Central memory CD4-positive, alpha-beta T cell (primary cell): ENCODE data around the gene INSM2.
A peak's percentile ranks its signal among the peaks of the same experiment; 100 is the strongest.

Experiments
- DNase-seq: peaks from one replicate; pipeline ENCODE4 v3.0.0; 2022
- total RNA-seq, 3 experiments: gene quantifications; one replicate each; lab custom pipeline; 2026; lab: John Stamatoyannopoulos, UW

The INSM2 gene, protein sequence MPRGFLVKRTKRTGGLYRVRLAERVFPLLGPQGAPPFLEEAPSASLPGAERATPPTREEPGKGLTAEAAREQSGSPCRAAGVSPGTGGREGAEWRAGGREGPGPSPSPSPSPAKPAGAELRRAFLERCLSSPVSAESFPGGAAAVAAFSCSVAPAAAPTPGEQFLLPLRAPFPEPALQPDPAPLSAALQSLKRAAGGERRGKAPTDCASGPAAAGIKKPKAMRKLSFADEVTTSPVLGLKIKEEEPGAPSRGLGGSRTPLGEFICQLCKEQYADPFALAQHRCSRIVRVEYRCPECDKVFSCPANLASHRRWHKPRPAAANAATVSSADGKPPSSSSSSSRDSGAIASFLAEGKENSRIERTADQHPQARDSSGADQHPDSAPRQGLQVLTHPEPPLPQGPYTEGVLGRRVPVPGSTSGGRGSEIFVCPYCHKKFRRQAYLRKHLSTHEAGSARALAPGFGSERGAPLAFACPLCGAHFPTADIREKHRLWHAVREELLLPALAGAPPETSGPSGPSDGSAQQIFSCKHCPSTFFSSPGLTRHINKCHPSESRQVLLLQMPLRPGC
- 0 reads per million in 3 experiments for total RNA-seq

DNA sequence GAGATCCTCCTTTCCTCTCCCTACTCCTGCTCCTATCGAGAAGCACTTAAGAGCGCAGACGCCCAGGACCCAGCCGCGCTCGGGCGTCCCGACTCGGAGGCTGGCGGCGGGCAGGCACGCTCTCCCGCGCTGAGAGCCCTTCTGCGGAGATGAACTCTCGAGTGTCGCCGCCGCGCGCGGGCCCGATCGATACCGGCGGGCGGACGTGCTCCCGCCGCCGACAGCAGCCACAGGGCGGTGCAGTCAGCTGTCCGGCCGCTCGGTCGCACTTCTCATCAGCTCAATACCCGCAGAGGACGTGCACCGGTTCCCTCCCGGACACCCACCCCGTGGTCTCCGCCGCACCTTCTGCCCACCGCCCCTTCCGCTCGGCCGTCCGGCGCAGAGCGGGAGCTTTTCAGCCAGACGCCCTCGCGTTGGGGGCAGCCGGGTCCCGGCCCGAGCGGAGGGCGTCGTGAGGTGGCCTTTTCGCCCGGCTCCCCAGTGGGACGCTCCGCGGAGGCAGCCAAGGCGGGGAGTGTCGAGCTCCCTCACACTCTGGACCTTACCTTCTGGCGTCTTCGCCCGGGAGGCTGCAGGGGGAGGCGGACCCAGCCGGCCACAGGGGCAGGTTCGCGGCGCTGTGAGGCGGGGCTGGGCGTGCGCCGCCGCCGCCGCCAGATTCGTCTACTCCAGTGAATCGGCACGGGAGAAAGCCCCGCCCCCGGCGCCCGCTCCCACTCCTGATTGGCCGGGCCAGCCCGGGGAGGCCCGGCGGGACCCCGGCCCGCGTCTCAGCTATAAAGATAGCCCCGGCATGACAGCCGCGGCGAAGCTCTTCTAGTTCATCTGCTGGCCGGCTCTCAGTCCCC lies at the start of gene INSM2:
INSM2 (plus strand) TSS at position 808 of the 851 bp plus-strand sequence. CDS start 89 bp downstream, outside the sequence.
- DNase-seq = peak; percentile 9

DNA sequence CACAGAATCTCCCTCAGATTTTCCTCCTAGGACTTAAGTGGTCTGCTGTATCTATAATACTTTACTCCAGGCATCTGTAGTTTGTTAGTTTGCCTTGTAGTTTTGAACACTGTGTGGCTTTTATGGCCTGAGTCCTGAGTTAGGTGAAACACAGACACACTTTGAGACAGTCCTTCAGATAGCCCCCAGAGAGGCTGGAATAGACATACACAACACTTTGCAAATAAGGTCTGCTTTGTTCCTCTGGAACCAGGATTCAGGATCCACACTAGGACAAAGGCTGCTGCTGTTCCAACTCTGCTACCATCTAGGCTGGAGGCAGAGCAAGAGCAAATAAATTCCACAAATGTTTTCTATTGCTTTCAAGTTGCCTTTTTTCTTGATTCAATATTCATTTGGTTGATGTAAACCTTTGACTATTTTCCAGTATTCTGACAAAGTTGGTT lies 41.4 kb upstream of the INSM2 start:
- DNase-seq = no peak

DNA sequence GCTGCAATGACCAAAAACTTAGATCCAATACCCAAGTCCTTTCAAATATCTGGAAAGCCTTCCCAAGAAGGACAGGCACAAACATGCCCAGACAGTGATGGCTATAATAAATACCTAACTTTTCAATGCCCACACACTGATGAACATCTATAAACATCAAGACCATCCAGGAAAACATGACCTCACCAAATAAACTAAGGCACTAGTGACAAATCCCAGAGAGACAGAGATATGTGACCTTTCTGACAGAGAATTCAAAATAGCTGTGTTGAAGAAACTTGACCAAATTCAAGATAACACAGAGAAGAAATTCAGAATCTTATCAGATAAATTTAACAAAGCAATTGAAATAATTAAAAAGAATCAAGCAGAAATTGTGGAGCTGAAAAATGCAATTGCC lies 38.7 kb upstream of the INSM2 start:
- DNase-seq = no peak

DNA sequence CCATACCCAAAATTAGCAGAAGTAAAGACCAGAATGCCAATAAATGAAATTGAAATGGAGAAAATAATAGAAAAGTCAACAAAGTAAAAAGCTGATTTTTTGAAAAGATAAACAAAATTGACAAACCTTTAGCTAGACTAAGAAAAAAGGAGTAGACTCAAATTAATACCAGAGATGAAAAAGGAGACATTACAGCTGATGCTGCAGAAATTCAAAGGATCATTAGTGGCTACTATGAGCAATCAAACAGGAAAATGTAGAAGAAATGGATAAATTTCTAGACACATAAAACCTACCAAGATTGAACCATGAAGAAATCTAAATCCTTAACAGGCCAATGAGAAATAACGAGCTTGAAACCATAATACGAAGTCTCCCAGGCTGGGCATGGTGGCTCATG lies 34.8 kb upstream of the INSM2 start:
- DNase-seq = no peak

DNA sequence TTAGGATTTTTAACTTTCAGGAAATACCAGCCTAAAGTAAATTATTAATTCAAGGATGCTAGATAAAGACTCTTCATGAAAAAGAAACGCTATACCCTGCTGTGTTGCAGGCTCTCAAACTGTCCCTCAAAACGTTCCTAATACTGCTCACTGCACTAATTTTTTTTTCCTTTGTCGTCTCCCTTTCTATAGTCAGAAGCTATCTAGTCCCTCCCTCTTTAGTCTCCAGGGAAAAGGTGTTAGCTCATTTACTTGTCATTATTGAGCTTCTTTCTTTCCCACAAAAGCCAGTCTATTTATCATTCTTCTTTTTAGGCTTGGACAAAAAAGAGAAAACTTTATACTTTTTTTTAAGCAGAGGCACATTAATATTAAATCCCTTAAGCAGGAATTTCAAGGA lies 30.3 kb upstream of the INSM2 start:
- DNase-seq = no peak

DNA sequence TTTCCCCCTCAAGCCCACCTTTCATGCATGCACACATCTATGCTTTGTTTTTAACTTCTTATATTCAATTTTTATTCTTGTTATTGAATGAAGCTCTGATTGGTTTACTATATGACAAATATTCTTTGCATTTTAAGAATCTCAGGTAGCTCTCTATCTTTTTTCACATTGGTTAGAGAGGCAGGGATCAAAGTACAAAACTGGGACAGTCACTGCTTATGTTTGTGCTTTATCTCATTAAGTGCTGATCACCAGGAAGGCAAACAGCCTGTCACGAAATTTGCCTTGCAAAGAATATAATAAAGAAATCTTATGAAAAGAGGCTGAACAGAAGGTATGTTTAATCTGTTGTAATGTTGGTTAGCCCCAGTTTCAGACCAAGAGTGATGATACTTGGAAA lies 29.7 kb upstream of the INSM2 start:
- no peak for DNase-seq

DNA sequence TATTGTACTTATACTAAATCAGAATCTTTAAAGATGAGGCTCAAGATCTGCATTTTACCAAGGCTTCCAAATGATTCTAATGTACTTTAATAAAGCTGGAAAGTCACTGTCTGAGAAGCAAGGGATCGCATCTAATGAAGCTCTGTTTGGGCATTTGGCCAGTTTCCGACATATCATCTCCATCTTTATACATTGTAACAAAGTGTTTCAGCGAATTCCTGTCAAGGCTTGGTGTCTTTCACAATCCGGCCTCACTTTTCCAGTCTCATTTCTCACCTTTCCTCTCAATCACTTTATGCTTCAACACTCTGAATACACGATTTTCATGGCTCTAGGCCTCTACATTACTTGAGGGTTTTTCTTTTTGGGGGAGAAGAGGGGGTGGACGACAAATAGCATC lies 27.5 kb upstream of the INSM2 start:
- DNase-seq = no peak

DNA sequence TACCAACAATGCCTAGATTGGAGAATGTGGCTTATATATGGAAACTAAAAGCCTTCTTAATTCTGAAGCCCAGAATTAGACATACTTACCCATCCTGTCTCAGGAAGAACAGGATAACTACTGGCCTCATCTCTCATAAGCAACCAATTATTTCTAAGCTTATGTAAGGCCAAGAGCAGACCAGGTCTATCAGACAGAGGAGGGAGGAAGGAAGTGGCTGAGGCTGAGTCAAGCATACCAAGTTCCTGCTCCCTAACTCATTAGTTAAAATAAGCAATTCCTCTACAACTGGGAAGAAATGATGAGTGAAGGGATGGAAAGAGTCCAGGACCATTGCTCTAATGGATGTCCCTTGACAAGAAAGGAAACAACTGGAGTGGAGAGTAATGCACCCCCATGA lies 27.0 kb upstream of the INSM2 start:
- DNase-seq = no peak

GRCh38 chr14:35509846-35510245 lies 24.1 kb upstream of the INSM2 start:
- no peak for DNase-seq

GRCh38 chr14:35512765-35513164 lies 21.2 kb upstream of the INSM2 start:
- DNase-seq = no peak

DNA sequence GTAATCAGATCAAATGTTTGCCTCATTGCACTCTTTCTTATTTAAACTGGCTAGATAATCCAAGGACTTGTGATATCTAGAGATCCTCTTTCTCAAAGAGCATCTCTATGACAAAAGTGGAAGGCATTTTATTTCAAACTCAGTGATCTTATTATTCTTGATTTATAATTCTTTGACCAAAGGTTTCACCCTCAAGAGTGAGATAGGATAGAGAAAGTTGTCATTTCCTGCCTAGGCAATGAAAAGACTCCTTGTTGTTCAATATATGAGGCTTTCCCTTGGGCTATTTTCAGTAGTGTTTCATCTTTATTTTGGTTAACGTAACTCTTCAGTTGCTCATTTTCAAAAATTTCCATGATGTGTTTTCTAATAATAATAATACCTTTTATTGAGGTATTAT lies 18.0 kb upstream of the INSM2 start:
- no peak for DNase-seq

- DNase-seq = no peak
Measured at GRCh38 chr14:35519986-35520385, 14.0 kb upstream of the INSM2 start.

DNA sequence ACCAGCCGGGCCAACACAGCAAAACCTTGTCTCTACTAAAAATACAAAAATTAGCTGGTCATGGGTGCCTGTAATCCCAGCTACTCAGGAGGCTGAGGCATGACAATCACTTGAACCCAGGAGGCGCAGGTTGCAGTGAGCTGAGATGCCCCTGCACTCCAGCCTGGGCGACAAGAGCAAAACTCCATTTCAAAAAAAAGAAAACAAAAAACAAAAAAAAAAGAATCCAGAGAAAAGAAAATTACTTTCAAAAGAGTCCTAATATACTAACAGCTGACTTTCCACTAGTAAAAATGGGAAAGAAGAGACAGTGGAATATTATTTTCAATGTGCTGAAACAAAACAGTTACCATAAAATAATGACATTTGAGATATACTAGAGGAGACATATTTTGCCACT lies 8.3 kb upstream of the INSM2 start:
- DNase-seq = no peak

DNA sequence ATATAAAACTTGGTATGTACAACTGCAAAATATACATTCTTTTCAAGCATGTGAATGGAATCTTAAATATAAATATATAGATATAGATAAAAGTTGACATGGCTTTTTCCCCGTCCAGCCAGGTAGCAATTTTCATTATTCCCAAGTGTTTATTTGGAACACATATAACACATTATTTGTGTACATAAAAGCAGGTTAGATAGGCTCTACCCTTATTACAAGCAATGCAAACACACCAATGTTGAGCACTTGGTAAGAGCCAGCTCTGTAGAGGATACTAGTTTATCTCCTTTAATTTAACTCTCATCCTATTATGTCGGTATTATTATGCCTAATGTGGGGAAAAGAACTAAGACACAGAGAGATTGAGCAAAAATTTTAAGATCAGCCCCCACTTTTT lies 7.0 kb upstream of the INSM2 start:
- DNase-seq = no peak

DNA sequence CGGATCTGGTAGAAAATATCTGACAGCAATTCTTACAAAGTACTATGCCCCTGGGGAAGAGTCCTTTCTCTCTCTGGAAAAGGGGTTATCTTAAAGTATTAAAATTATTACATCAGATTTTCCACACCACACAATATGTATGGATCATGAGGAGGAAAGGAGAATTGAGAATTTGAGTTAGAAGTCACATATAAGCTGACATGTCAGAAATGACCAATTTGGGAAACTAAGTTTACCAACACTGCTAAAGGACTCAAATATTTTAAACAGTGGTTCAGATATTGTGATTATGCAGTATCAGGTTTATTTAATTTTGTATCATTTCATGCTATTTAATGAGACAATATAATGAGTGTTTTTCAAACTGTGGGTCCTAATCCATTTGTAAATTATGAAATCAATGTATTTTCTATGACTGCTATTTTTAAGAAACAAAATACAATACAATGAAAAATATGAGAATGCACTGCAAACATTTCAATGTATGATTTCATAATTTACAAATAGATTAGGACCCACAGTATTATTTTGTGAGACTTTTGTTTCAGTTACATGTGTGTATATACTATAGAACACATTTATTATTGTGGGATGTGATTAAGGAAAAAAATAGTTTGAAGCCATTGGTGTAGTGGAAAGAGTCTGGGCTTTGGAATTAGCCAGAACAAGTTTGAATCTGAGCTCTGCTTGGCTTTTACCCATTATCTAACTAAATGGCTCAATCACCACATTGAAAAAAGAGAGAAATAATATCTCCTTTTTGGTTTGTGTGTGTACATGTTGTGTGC lies 1.8 kb upstream of the INSM2 start:
- no peak for DNase-seq

DNA sequence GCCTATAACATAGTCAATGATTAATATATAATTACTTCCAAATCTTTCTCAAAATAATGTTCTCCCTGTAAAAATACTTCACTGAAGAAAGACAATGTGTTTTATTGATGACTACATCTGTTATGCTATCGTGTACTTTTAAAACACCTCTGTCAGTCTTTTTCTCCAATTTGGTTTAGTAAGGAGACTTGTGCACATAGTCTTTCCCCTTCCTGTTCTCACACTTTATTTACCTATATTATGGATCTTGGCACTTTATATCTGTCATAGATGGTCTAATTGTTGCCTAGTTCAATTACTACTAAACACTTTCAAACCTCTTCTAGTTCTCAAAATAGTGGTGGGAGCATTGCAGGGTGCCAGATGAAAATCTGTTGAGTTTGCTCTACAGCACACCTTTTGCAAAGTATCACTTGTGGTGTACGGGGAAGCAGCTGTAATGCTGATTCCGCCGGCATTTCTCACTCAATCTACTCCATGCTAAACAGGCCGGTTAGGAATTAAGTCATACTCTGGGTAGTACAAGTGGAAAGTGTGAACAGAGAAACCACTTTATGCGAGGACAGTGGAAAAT lies 1.1 kb upstream of the INSM2 start:
- DNase-seq = peak; percentile 2

GRCh38 chr14:35534208-35534872 lies 376 bp downstream of the INSM2 start:
- DNase-seq = peak; percentile 11

GRCh38 chr14:35534873-35535482 lies 1.0 kb downstream of the INSM2 start:
- peak; percentile 52 for DNase-seq

DNA sequence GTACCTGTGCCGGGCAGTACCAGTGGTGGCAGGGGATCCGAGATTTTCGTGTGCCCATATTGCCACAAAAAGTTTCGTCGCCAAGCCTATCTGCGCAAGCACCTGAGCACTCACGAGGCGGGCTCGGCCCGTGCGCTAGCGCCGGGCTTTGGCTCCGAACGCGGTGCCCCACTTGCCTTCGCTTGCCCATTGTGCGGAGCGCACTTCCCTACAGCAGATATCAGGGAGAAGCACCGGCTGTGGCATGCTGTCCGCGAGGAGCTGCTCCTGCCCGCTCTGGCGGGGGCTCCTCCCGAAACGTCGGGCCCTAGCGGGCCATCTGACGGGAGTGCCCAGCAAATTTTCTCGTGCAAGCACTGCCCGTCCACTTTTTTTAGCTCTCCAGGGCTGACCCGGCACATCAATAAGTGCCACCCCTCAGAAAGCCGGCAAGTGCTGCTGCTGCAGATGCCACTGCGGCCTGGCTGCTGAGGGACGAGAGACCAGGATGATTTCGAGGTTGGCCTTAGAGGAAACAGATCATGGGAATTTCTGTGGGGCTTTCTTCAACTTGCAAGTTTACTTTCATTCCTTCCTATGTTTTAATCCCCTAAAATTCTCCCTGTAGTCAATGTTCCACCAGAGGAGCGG lies 1.6 kb downstream of the INSM2 start:
- DNase-seq = no peak

DNA sequence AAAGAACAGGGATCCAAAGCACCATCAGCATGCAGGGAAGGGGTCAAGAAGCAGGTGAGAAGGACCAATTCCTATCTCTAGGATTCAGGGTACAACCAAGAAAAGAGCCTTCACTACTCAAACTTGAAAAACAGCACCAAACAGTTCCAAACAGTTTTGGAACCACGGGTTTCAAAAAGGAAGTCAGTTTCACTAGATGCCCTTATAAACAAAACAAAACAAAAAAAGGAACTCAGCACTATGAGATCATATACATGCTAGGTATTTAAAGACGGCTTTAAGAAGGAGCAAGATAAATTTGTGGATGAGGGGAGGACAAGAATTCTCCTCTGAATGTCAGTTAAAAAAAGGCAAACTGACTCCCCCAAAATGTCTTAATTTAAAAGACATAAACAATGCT lies 6.0 kb downstream of the INSM2 start:
- DNase-seq = no peak

DNA sequence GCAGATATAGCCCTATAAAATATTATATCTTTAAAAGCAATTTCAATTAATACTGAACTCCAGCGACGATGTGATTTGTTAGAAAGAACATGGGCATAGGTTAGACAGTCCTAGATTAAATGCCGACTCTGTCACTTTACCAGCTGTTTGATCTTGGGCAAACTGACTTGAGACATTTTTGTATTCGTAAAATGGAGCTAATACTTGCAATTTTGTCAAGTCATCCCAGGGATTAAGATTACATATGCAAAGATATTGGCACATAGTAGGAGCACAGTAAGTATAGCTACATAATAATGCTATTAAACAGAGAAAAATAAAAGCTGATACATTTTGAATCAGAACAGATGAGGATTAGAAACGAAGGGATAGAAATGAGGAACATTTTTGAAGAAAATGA lies 9.0 kb downstream of the INSM2 start:
- no peak for DNase-seq
